NCI-H1105 treated with DMSO at 0.1 percent for 48 hours (cell line): ENCODE results near the gene RAB10.
"Not testable (repeated sequence)": the region's sequence is repeated elsewhere in the genome, so short reads cannot be mapped to it uniquely, and the experiment has no call there.

Source experiments
- DNase-seq: peaks from one replicate; lab custom pipeline; 2025; lab: John Stamatoyannopoulos, UW

Gene RAB10

DNA sequence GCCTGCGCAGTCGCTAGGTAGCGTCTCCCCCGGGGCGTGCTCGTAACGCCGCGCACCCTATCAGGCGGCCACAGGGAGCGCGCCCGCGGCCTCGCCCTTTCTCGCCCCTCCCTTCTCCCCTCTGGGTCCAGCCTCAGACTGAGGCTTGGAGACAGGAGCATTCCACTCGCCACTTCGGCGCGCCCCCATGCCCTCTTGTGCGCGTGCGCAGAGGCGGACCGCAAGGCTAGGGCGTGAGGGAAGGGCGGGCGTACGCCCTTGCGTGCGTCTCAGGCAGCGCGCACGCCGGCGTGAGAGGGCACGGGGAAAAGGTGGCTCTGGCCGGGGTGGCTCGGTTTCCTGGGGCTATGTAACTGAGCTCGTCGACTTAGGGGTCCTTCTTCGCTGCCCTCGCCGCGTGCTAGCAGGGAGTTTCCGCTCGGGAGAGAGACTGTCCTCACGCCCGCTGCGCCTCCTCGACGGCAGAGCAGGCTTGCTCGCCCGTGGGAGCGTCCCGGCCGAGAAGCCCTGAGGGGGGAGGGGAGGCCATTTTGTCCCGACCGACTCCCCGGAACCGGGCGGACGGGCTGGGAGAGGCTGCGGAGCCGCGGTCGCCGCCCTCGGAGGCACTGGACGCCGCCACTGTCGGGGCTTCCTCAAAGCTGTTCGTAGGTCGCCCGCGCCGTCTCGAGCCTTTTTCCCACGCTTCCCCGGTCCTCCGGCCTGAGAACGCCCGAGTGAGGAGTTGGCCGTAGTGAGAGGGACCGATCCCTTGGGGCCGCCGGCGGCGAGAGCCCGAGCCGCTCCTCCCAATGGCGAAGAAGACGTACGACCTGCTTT, at the start of gene RAB10:
RAB10 (plus strand) TSS at position 267 of the 819 bp plus-strand sequence; CDS start at position 792, 525 bp downstream.
- peak; percentile 96 for DNase-seq

DNA sequence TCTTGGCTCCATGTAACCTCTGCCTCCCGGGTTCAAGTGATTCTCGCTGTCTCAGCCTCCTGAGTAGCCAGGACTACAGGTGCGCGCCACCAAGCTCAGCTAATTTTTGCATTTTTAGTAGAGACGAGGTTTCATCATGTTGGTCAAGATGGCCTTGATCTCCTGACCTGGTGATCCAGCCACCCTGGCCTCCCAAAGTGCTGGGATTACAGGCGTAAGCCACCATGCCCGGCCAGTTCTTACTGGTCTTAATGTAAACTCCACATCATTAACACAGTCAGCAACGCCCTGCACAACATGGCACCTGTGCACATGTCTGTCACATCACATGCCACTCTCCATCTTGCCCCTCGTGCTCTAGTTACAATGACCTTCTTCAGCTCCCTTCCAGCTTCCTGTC, 45.8 kb upstream of the RAB10 start:
- no peak for DNase-seq

DNA sequence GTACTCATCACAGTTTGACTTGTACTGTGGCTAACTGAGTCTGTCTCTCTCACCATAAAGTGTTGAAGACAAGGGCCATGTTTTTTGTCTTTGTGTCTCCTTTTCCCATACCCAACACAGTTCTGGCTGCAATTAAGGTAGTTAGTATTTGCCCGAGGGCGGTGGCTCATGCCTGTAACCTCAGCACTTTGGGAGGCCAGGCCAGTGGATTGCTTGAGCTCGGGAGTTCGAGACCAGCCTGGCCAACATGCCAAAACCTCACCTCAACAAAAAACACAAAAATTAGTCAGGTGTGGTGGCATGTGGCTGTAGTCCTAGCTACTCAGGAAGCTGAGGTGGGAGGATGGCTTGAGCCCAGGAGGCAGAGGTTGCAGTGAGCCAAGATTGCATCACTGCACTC, 44.7 kb upstream of the RAB10 start:
- no peak for DNase-seq

DNA sequence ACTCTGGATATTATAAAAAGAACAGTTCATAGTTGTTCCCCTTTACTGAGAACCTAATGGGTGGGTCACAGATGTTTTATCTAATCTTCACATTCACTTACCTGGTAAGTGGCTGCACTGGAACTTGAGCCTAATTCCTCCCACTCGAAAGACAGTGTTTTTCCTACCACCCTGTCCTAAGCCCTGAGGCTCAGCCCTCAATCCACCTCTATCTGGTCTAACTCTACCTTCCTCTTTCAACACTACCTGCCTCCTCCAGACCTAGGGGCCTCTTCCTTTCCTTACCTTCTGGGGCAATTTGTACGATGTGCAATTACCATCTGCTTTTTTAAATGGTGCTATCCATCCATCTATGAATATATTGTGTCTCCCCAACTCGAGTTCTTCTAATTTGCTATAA, 41.9 kb upstream of the RAB10 start:
- no peak for DNase-seq

DNA sequence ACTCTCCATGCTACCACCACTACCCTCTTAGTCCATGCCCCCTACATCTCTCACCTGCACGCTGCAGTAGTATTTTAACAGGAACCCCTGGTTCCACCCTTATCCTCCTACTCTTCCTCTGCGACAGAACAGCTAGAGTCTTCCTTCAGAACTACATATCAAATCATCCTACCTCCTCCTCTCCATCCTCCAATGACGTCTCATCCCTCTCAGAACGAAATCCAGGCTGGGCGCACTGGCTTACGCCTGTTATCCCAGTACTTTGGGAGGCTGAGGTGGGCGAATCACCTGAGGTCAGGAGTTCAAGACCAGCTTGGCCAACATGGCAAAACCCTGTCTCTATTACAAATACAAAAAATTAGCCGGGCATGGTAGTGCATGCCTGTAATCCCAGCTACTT, 41.3 kb upstream of the RAB10 start:
- no peak for DNase-seq

DNA sequence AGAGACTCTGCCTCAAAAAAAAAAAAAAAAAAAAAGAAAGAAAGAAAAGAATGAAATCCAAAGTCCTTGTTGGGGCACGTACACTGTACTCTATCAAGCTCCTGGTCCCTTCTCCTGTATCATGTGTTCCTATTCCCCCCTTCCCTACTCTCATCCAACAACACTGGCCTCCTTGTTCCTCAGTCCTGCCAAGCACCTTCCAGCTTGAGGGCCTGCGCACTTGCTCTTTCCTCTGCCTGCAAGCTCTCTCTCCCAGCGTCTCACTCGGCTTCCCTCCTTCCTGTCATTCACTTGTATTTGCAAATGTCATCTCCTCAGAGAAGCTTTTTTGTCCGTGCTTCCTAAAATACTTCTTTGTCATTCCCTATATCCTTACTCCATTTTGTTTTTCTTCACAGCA, 40.8 kb upstream of the RAB10 start:
- no peak for DNase-seq

DNA sequence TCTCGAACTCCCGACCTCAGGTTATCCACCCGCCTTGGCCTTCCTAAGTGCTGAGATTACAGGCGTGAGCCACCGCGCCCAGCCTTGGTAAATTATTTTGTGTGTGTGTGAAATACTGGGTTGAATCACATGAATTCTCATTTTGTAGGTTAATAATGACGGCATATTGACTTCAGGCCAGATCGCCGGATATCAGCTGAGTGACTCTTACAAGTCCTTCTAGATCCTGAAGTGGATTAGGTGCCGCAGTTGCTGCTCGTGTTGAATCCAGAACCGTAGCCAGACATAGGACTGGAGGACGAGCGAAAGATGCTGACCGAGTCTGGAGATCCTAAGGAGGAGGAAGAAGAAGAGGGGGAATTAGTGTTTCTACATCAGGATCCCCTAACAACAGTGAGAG, 39.4 kb upstream of the RAB10 start:
- no peak for DNase-seq

DNA sequence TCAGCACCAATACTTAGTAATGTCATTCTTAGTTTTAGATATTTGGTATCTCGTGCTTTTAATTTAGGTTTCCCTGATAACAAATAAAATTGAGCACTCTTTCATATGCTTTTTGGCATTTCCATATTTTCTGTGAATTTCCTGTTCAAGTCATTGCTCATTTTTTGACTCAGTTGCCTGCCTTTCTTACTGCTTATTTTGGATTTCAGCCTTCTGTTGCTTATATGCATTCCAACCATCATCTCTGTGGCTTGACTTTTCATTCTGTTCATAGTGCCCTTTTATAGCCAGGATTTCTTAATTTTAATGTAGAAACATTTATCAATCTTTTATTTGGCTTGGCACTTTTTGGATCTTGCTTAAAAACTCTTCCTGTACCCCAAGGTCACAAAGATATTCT, 37.0 kb upstream of the RAB10 start:
- no peak for DNase-seq

DNA sequence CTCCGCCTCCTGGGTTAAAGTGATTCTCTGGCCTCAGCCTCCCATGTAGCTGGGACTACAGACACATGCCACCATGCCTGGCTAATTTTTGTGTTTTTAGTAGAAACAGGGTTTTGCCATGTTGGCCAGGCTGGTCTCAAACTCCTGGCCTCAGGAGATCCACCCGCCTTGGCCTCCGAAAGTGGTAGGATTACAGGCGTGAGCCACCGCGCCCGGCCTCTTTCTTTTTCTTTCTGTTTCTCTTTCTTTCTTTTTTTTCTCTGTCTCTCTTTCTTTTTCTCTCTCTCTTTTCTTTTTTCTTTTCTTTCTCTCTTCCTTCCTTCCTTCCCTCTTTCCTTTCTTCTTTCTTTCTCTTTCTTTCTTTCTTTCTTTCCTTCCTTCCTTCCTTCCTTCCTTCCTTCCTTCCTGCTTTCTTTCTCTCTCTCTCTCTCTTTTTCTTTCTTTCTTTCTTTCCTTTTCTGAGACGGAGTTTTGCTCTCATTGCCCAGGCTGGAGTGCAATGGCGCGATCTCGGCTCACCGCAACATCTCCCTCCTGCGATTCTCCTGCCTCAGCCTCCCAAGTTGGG, 35.0 kb upstream of the RAB10 start:
- DNase-seq = not testable (repeated sequence)

DNA sequence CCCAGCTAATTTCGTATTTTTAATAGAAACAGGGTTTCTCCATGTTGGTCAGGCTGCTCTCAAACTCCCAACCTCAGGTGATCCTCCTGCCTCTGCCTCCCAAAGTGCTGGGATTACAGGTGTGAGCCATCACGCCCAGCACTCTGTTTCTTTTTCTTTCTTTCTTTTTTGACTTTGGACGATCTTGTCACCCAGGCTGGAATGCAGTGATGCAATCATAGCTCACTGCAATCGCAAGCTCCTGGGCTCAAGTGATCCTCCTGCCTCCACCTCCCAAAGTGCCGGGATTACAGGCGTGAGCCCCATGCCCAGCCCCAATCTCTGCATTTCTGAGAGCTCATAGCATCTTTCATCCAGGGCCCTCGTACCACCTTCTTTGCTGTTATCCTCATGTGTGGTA, 34.5 kb upstream of the RAB10 start:
- DNase-seq = not testable (repeated sequence)

DNA sequence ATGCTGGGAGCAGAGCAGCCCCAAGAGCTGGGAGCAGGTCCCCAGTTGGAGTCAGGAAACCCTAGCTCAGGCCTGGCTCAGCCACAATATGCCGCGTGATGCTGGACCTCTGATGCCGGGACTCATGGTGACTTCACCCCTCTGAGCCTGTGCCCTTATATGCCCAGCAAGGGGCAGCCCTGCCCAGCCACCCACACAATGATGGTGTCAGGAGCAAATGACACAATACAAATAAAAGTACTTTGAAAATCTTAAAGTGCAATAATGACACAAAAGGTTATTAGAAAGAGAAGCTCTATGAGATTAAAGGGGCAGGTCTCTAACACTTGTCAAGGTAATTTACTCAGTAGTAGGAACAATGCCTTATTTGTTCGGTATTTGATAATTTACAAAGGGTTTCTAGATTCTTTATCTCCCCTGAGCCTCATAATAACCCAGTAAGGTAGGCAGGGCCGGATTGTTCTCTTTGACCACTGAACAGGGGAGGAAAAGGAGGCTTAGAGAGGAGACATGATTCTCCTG, 33.3 kb upstream of the RAB10 start:
- DNase-seq = no peak

DNA sequence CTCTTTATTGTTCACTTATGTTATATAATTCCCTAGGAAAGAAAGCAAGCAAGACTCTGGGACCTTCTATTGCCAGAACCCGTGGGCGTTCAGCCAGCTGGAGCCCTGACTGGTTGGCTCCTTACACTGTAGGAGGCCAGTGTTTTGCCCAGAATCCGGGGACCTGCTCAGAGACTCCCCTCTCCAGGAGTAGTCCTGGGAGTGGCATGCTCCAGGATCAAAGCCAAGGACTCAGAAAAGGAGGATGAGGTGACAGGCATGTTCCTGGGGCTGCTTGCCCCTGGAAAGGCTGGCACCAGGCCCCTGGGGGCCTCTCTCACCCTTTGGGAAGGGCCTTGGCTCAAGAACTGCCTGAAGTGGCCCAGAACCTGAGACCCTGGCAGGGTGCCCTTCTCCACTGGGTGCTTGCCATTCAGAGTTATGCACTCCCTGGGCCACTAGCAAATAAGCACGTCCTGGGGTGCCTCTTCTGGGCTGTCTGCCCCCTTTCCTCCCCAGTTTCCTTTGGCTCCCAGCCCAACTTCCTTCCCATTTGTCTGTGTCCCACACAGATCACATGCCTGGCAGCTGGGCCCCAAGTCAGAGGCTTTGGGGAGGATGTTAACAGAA, 32.0 kb upstream of the RAB10 start:
- peak; percentile 17 for DNase-seq

DNA sequence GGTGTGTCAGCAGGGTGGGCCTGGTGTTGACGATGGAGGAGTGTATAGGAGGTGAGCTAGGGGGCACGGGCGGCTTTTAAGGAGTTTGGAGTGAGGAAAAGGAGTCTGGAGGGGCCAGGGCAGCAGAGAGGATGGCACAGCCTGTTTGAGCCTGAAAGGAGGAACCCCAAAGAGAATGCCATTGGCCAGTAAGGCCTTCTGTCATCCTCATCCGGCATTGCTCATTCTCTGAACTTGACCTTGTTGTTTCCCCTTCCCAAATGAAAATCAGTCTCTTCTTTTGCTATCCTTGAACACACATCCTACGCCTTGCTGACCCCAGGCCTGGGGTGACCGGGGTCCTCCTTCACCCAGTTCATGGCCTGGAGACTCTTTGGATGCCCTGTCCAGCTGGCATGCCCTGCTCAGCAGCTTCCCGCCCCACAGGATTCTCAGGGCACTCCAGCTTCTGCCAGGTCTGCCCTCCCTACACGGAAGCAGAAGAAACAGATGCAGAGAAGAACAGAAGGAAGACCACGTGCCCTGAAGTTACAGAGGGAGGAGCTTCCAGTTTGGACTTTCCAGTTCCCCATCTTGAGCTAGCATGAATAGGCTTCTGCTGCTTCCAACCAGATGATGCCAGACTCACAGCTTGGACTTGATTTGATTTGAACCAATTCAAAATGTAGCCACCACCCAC, 31.1 kb upstream of the RAB10 start:
- no peak for DNase-seq

DNA sequence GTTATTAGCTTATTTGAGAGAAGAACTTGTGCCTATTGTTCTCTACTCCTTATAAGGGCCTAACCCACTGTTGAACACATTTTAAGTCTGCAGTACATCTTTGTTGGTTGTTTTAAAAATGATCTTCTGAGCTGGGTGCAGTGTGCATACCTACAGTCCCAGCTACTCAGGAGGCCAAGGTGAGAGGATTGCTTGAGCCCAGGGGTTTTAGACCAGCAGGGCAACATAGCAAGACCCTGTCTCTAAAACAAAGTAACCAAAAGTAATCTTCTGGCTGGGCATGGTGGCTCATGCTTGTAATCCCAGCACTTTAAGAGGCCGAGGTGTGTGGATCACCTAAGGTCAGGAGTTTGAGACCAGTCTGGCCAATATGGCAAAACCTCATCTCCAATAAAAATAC, 25.8 kb upstream of the RAB10 start:
- no peak for DNase-seq

DNA sequence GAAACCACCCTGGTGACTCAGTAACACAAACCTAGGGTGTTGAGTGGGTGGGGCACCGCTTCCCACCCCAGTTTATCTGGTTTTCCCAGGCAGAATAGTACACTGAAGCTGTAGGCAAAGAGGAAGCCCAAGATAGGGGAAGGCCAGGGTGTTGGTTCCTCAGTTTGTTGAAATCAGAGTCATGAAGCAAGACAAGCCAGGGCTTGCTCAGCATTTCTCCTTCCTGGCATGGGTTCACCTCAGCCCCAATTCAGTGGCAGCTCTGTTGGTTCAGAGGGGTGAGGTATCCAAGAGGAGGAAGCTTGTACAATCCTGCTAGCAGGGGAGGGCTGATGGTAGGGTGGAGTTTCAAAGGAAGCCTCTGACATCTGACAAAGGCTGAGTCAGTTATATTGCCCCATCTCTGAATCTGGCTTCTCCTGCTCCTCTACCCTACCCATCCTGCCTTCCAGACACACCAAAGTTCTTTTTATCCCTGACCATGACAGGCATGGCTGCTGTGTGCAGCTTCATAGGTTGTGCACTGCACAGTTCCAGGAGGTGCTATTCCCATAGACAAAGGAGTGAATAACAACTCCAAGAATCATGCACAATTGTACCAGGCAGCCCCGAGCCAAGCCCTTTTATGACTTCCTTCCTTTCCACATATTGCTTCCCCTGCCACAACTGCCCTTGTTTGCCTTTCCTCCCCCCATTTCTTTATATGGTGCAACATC, 24.9 kb upstream of the RAB10 start:
- no peak for DNase-seq

DNA sequence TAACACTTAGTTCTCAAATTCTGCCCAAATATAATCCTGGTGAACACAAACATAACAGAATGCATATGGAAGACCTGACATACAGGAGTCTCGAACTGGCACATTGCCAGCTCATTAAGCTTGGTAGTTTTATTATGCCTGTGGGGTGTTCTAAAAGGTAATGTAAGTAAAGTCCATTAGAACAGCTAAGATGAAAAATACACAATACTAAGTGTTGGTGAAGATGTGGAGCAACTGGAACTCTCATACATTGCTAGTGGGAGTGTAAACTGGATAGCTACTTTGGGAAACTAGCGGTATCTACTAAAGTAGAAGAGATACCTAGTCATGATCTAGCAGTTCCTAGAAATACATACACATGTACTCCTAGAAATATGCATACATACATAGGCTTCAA, 24.3 kb upstream of the RAB10 start:
- no peak for DNase-seq

DNA sequence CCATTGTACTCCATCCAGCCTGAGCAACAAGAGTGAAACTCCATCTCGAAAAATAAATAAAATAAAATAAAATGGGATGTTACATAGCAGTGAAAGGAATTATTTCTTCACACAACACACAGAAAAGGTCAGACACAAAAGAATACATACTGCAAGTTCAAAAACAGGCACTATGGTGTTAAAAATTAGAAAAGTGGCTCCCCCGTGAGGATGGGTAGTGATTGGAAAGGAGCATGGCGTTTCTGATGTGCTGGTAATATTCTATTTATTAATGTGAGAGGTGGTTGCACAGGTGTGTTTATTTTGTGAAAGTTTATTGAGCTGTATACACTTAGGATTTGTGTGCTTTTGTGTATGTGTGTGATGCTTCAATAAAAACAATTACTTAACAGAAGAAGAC, 22.9 kb upstream of the RAB10 start:
- no peak for DNase-seq

DNA sequence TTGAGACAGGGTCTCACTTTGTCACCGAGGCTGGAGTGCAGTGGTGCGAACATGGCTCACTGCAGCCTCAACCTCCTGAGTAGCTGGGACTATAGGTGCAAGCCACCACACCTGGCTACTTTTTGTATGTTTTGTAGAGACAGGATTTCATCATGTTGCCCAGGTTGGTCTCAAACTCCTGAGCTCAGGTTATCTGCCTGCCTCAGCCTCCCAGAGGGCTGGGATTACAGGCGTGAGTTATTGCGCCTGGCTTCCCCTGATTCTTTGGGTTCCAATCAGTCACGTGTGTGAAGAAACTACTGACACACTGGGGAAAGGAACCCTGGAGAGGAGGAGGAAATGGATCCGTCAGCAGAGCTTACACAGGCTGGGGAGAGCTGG, 22.3 kb upstream of the RAB10 start:
- DNase-seq = no peak

DNA sequence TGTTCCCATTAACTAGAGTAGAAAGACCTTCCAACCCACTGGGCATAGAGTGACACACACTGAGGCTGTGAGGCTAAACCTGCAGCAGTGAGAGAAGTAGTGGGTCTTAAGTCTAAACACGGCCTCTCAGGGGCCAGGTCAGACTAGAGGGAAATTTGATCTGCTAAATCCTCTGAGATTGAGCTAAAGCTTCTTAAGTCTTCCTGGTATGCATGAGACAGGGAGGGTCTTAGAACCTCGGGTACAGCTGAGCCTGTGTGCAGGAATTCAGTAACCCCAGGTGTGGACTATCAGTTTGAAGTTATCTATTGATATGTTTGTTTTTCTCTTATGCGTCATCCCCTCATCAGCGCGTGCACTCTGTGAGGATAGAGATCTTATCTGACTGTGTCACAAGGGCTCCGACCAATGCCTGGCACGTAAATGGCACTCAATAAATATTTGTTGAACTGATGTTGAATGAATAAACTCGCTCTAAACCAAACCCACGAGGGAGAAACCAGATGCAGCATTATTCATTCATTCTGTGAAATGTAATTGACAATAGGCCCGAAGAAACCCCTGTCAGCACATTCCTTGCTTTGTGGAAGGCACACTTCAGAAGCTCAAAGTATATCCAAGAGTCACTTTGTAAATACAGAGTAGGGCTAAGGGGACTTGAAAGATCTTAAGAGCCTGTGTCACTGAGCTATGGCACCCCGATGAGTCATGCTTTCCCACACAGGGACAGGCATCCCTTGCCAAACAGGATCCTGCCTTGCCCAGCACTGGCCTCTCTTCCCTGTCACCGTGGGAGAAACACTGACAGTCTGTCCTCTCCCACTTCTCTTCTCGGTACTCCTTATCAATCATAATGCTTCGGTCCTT, 21.7 kb upstream of the RAB10 start:
- DNase-seq = peak; percentile 3

DNA sequence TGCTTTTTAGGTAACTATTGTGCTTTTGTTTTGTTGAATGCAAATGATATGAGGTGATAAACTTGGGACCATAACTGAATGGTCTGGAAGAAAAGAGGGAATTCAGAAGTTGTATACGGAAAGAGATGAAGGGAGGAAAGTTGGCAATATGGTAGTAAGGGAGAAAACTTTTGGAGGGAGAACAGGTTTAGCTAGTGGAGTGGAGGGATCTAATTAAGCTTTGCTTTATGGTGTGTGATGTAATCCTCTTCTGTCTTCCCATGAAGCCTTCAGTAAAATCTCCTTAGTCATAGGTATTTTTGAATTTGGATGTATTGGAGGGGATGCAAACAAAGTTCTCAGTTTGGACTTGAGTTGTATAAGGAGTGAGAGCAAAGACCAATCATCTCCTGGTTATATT, 20.2 kb upstream of the RAB10 start:
- DNase-seq = no peak
